IMR-90 (cell line): ENCODE data around the gene ENO2. TPM values are rescaled to one million over a fixed set of nuclear protein-coding genes. Genes with fewer than 3 reads are reported as not detected.
A peak's percentile ranks its signal among the peaks of the same experiment; 100 is the strongest.

Experiments used
- ATAC-seq: fragments of 200-7000 bp; cut with Tn5 transposase; 2 replicates; pipeline ENCODE4 v1.9.1; 2020; ENCODE audit warnings: low read depth, mild to moderate bottlenecking, moderate library complexity
- BruUV-seq: library from RNA; stranded (reverse); fragments of 400-500 nt; replicated peaks from 2 replicates; lab custom pipeline; 2021; lab: Mats Ljungman, UMichigan
- CTCF ChIA-PET: fragments of 300-600 bp; formaldehyde crosslinking; extraction: SDS; loops from one replicate; lab custom pipeline; 2021; ENCODE audit warnings: antibody characterized with exemption; lab: Yijun Ruan, JAX
- POLR2A ChIA-PET: fragments of 300-600 bp; sonication (Branson Sonifier 250); formaldehyde crosslinking; loops from one replicate; lab custom pipeline; 2022; ENCODE audit warnings: antibody characterized with exemption; ENCODE audit not compliant: unreplicated experiment; lab: Charles Lee
- DNase-seq: peaks from one replicate; pipeline ENCODE4 v3.0.0; 2013
- H2AFZ ChIP-seq: replicated peaks from 2 replicates; pipeline ENCODE3; 2013; ENCODE audit warnings: low read length, mild to moderate bottlenecking; ENCODE audit not compliant: poor library complexity
- H2AK5ac ChIP-seq: 2 replicates; pipeline ENCODE4 v1.6.1; 2013; ENCODE audit warnings: low read depth, low read length, inconsistent platforms
- H2AK9ac ChIP-seq: replicated peaks from 2 replicates; pipeline ENCODE3; 2013; ENCODE audit warnings: mild to moderate bottlenecking, low read depth, low read length, moderate library complexity; ENCODE audit not compliant: poor library complexity
- H2BK120ac ChIP-seq: 2 replicates; pipeline ENCODE4 v1.6.1; 2013; ENCODE audit warnings: low read depth, low read length, inconsistent platforms
- H2BK15ac ChIP-seq: 3 replicates; pipeline ENCODE4 v1.6.1; 2013; ENCODE audit warnings: low read depth, low read length, inconsistent platforms
- H2BK20ac ChIP-seq: 2 replicates; pipeline ENCODE4 v1.6.1; 2013; ENCODE audit warnings: low read depth, mild to moderate bottlenecking, inconsistent platforms, low read length, moderate library complexity
- H2BK5ac ChIP-seq: 2 replicates; pipeline ENCODE4 v1.6.1; 2013; ENCODE audit warnings: mild to moderate bottlenecking, low read depth, low read length, inconsistent platforms; ENCODE audit not compliant: poor library complexity, severe bottlenecking
- H3K14ac ChIP-seq: replicated peaks from 2 replicates; pipeline ENCODE4 v1.6.1; 2013; ENCODE audit warnings: low read depth, low read length, inconsistent platforms
- H3K18ac ChIP-seq: 2 replicates; pipeline ENCODE4 v1.6.1; 2013; ENCODE audit warnings: low read depth, low read length, control low read depth
- H3K23ac ChIP-seq: 2 replicates; pipeline ENCODE4 v1.6.1; 2013; ENCODE audit warnings: low read depth, low read length, inconsistent platforms
- H3K27ac ChIP-seq: 2 replicates; pipeline ENCODE4 v1.5.1; 2013; ENCODE audit warnings: mild to moderate bottlenecking, control low read depth, low read length; ENCODE audit not compliant: insufficient read depth
- H3K27me3 ChIP-seq: 2 replicates; pipeline ENCODE4 v1.6.1; 2013; ENCODE audit warnings: low read length; ENCODE audit not compliant: control insufficient read depth, insufficient read depth
- H3K36me3 ChIP-seq: 2 replicates; pipeline ENCODE4 v1.6.1; 2013; ENCODE audit warnings: low read length, mixed read lengths; ENCODE audit not compliant: control insufficient read depth, insufficient read depth
- H3K4ac ChIP-seq: 2 replicates; pipeline ENCODE4 v1.6.1; 2013; ENCODE audit warnings: low read depth, low read length, inconsistent platforms
- H3K4me1 ChIP-seq: 2 replicates; pipeline ENCODE4 v1.6.1; 2013; ENCODE audit warnings: low read length, mixed read lengths; ENCODE audit not compliant: control insufficient read depth, insufficient read depth
- H3K4me2 ChIP-seq: 2 replicates; pipeline ENCODE4 v1.6.1; 2013; ENCODE audit warnings: low read depth, mild to moderate bottlenecking, control low read depth, low read length, moderate library complexity
- H3K4me3 ChIP-seq: 2 replicates; pipeline ENCODE4 v1.5.1; 2013; ENCODE audit warnings: low read depth, mild to moderate bottlenecking, control low read depth, low read length, moderate library complexity; ENCODE audit not compliant: insufficient read depth
- H3K56ac ChIP-seq: 2 replicates; pipeline ENCODE4 v1.6.1; 2013; ENCODE audit warnings: low read length, inconsistent platforms; ENCODE audit not compliant: insufficient read depth; ENCODE audit errors: extremely low read depth
- H3K79me1 ChIP-seq, 2 experiments: 2 replicates each; pipeline ENCODE4 v1.6.1; 2013; ENCODE audit warnings: low read length in 2 of 2, inconsistent platforms in 1 of 2, low read depth in 1 of 2
- H3K9ac ChIP-seq: 2 replicates; pipeline ENCODE4 v1.6.1; 2013; ENCODE audit warnings: low read depth, low read length, control low read depth
- H3K9me1 ChIP-seq: 2 replicates; pipeline ENCODE4 v1.6.1; 2013; ENCODE audit warnings: low read length, inconsistent platforms; ENCODE audit not compliant: insufficient read depth
- H3K9me3 ChIP-seq: 2 replicates; pipeline ENCODE4 v1.6.1; 2013; ENCODE audit warnings: low read length; ENCODE audit not compliant: control insufficient read depth, insufficient read depth
- H4K20me1 ChIP-seq: 2 replicates; pipeline ENCODE4 v1.6.1; 2013; ENCODE audit warnings: low read length, inconsistent platforms; ENCODE audit not compliant: insufficient read depth
- H4K5ac ChIP-seq: 2 replicates; pipeline ENCODE4 v1.6.1; 2013; ENCODE audit warnings: mild to moderate bottlenecking, low read depth, low read length, control low read depth
- H4K8ac ChIP-seq, 2 experiments: 2 replicates each; pipeline ENCODE4 v1.6.1; 2013; ENCODE audit warnings: low read depth in 2 of 2, low read length in 2 of 2, control low read depth in 1 of 2, inconsistent platforms in 1 of 2
- H4K91ac ChIP-seq: 2 replicates; pipeline ENCODE4 v1.6.1; 2013; ENCODE audit warnings: low read depth, low read length, inconsistent platforms; ENCODE audit not compliant: insufficient read depth
- CEBPB ChIP-seq: IDR thresholded peaks from 2 replicates; pipeline ENCODE4 v1.6.1; 2012; ENCODE audit warnings: low read depth, low read length, improper control_type of control experiment
- FOS ChIP-seq: fragments of 150-350 bp; IDR thresholded peaks from 2 replicates; pipeline ENCODE4 v1.6.1; 2016; ENCODE audit warnings: low read depth, low read length
- MAZ ChIP-seq: IDR thresholded peaks from 2 replicates; pipeline ENCODE4 v1.6.1; 2012; ENCODE audit warnings: low read depth, mild to moderate bottlenecking, low read length, improper control_type of control experiment, moderate library complexity, borderline replicate concordance
- RAD21 ChIP-seq: IDR thresholded peaks from 2 replicates; pipeline ENCODE4 v1.6.1; 2012; ENCODE audit warnings: low read length, improper control_type of control experiment
- RFX5 ChIP-seq: IDR thresholded peaks from 2 replicates; pipeline ENCODE4 v1.8.0; 2012; ENCODE audit warnings: low read depth, mild to moderate bottlenecking, low read length, moderate library complexity
- SMC3 ChIP-seq: fragments of 150-350 bp; IDR thresholded peaks from 2 replicates; pipeline ENCODE4 v1.6.1; 2016; ENCODE audit warnings: low read depth, mild to moderate bottlenecking, antibody characterized with exemption, low read length, moderate library complexity
- WGBS, 2 experiments: methylation state at CpG; one replicate each; pipeline versions ENCODE4 v1.1.5 to v1.1.7; 2013; ENCODE audit warnings: missing lambda C conversion rate in 2 of 2; ENCODE audit not compliant: insufficient read length in 1 of 2; ENCODE audit errors: extremely low coverage in 2 of 2; 5-methylcytosine and 5-hydroxymethylcytosine counted together
- dilution Hi-C: fragments of 300-500 bp; cut with HindIII; formaldehyde crosslinking; loops from one replicate; pipeline ENCODE4 v1.14.3; 2018; ENCODE audit warnings: low sequenced_read_pairs; ENCODE audit not compliant: unreplicated experiment
- in situ Hi-C: fragments of 300-500 bp; cut with MboI; formaldehyde crosslinking; loops from 3 replicates; pipeline ENCODE4 v1.14.3; 2019; ENCODE audit warnings: low sequenced_read_pairs, inconsistent platforms, mixed read lengths
- intact Hi-C: fragments of 100-400 bp; cut with micrococcal nuclease; formaldehyde crosslinking; loops from 2 replicates; pipeline ENCODE4 v1.10.0; 2022
- polyA plus RNA-seq, 3 experiments: library from polyadenylated mRNA; depleted of rRNA; stranded (reverse); fragments of >200 nt; gene quantifications; 2 replicates each; pipeline ENCODE4 v1.2.3, GENCODE V29; 2012; ENCODE audit warnings: low replicate concordance in 1 of 3
- total RNA-seq: library from RNA; depleted of rRNA; stranded (reverse); fragments of >200 nt; gene quantifications from 2 replicates; pipeline ENCODE4 v1.2.3, GENCODE V29; 2012
- TF ChIP-seq, protein P1 (sequence below): conservative IDR thresholded peaks from 2 replicates; pipeline ENCODE4 v1.5.1; 2012; ENCODE audit warnings: mild to moderate bottlenecking, low read depth, low read length, improper control_type of control experiment
- TF ChIP-seq, protein P2 (sequence below): fragments of 150-350 bp; IDR thresholded peaks from 2 replicates; pipeline ENCODE4 v1.6.1; 2016; ENCODE audit warnings: low read depth, mild to moderate bottlenecking, low read length, moderate library complexity, borderline replicate concordance

ENO2 gene
- total and polyA plus RNA-seq, 2 of the 4 experiments (the other 2 are of a cell fraction), result 28.3 to 92.8 TPM

DNA sequence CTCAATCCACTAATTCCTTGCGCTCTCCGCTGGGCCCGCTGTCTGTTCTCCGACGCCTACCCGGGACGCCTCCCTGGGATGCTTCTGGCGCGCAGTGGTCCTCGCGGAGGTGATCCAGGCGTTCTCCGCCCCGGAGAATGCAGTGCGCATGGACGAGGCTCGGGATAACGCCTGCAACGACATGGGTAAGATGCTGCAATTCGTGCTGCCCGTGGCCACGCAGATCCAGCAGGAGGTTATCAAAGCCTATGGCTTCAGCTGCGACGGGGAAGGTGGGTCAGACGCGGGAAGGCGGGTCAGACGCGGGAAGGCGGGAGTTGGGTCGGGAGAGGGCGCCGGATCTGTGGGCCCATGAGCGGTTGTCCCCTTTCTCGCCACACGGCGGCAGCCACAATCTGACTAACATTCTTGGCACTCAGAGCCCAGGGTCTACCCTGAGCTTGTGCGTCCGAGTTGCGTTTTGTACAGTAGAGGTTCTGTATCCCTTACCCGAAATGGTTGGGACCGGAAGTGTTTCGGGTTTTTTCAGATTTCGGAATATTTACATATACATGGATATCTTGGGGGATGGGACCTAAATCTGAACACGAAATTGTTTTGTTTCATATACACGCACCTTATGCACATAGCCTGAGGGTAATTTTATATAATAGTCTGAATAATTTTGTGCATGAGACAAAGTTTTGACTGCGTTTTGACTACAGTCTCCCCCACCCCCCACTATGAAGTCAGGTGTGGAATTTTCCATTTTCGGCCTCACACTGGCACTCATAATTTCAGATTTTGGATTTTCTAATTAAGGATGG, 30.2 kb downstream of the ENO2 start:
- Histone ChIP-seq H2BK15ac (no peak overlapping the region), H3K18ac (peak overlapping the region; percentile 30; the same call in 1 of the 2 replicates), H3K27me3 (no peaks in the 10 kb centered on the region), H2BK5ac (peak overlapping the region; percentile 87), H3K36me3 (peaks cover 25% of the 10 kb centered on the region), H3K27ac (peak overlapping the region; percentile 90), H3K14ac (peak overlapping the region; percentile 95), H2AK9ac (peak overlapping the region; percentile 94), H2AK5ac (peak overlapping the region; percentile 95), H3K9me3 (no peaks in the 10 kb centered on the region), H3K4me2 (peak overlapping the region; percentile 95), H2BK120ac (peak overlapping the region; percentile 44; the same call in 1 of the 2 replicates), H4K8ac (peak overlapping the region; percentile 35 to 85; a peak in 3 of 4 replicates), H2AFZ (peak overlapping the region; percentile 97), H2BK20ac (no peak overlapping the region), H3K23ac (peak overlapping the region; percentile 83), H4K5ac (peak overlapping the region; percentile 85), H3K56ac (peak overlapping the region; percentile 74; the same call in 1 of the 2 replicates), H4K20me1 (no peaks in the 10 kb centered on the region; the same call in 1 of the 2 replicates), H3K9ac (peak overlapping the region; percentile 81), H3K4me3 (peak overlapping the region; percentile 73), H3K4me1 (peaks cover 5% of the 10 kb centered on the region; the same call in 1 of the 2 replicates), H3K9me1 (0 out of 2 replicates have a peak, but pooled peaks cover 2% of the 10 kb centered on the region), H3K79me1 (peaks cover 11 to 30% of the 10 kb centered on the region in 2 experiments), H3K4ac (peak overlapping the region; percentile 93), H4K91ac (peak overlapping the region; percentile 93)
- POLR2A ChIA-PET, result interaction anchor here (0.8 to 2.7 kb wide), 3 partner anchors 16 to 72 kb away, joined by 3 to 11 read pairs (median 4); no protein-coding TSS in a partner anchor
- TF ChIP-seq, protein P1, sequence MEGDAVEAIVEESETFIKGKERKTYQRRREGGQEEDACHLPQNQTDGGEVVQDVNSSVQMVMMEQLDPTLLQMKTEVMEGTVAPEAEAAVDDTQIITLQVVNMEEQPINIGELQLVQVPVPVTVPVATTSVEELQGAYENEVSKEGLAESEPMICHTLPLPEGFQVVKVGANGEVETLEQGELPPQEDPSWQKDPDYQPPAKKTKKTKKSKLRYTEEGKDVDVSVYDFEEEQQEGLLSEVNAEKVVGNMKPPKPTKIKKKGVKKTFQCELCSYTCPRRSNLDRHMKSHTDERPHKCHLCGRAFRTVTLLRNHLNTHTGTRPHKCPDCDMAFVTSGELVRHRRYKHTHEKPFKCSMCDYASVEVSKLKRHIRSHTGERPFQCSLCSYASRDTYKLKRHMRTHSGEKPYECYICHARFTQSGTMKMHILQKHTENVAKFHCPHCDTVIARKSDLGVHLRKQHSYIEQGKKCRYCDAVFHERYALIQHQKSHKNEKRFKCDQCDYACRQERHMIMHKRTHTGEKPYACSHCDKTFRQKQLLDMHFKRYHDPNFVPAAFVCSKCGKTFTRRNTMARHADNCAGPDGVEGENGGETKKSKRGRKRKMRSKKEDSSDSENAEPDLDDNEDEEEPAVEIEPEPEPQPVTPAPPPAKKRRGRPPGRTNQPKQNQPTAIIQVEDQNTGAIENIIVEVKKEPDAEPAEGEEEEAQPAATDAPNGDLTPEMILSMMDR, result peak; percentile 94
- TF ChIP-seq SMC3 (peak; percentile 71), RFX5 (no peak), FOS (0 out of 2 replicates have a peak, but pooled peaks have one; percentile 12), MAZ (no peak), RAD21 (peak; percentile 75), CEBPB (0 out of 2 replicates have a peak, but pooled peaks have one; percentile 10)
- TF ChIP-seq, protein P2, sequence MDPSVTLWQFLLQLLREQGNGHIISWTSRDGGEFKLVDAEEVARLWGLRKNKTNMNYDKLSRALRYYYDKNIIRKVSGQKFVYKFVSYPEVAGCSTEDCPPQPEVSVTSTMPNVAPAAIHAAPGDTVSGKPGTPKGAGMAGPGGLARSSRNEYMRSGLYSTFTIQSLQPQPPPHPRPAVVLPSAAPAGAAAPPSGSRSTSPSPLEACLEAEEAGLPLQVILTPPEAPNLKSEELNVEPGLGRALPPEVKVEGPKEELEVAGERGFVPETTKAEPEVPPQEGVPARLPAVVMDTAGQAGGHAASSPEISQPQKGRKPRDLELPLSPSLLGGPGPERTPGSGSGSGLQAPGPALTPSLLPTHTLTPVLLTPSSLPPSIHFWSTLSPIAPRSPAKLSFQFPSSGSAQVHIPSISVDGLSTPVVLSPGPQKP, result peak; percentile 86; the same call in 1 of the 2 replicates
- DNase-seq (peak; percentile 92), ATAC-seq (peak; percentile 76)
- in situ Hi-C loops (loop anchor here (10.0 kb wide), 1 partner anchor 170 kb away; no protein-coding TSS in a partner anchor), dilution Hi-C loops (no loop called here), intact Hi-C loops (loop anchor here (1.0 kb wide), 3 partner anchors 21 to 169 kb away; partner anchors contain the start of gene C1R)
- no TSS peak for BruUV-seq
- WGBS, 2 experiments, result 1% methylated on average over 33 of the region's 48 CpGs; no CpG with 5 or more reads in 1 of the 2 experiments
- CTCF ChIA-PET, result interaction anchor here (0.7 to 1.4 kb wide), 4 partner anchors 17 to 167 kb away, joined by 3 to 5 read pairs (median 3); no protein-coding TSS in a partner anchor
